ENCODE measurements around the gene DLX4.

The DLX4 gene

GRCh38 chr17:50003911-50004310 is 34.9 kb downstream of the DLX4 start:
- DNase-seq (ENCODE audit: extremely low read depth in 1 of 2, low read depth in 1 of 2) = no peak

DNA sequence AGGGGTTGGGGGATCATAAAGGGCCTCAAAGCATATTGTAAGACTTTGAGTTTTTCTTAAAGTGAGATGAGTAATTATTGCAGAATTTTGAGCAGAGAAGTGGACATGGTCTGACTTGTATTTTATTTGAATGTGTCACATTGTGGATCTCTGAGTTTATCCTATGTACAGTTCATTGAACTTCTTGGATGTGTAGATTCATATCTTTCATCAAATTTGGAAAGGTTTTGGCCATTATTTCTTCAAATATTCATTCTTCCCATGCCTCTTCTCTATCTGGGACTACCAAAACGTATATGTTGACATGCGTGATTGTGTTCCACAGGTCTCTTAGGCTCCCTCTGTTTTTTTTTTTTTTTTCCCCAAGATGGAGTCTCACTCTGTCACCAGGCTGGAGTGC is 40.3 kb downstream of the DLX4 start:
- no peak for DNase-seq (ENCODE audit: extremely low read depth in 1 of 2, low read depth in 1 of 2)

DNA sequence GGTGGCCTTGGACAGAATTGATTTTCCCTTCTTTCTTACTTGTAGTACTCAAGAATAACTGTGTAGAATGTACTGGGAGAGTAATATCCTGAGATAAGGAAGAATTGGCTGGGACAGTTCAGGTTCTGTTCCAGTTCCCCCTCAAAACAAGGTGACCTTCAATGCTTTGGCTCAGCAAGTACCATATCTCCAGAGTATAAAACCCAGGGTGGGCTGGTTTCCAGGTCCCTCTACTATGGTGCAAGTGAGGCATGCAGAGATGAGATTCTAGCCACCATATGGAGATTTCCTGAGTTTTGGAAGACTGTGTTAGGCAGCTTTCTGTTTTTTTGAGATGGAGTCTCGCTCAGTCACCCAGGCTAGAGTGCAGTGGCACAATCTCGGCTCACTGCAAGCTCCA is 44.1 kb downstream of the DLX4 start:
- no peak for DNase-seq (ENCODE audit: extremely low read depth in 1 of 2, low read depth in 1 of 2)

DNA sequence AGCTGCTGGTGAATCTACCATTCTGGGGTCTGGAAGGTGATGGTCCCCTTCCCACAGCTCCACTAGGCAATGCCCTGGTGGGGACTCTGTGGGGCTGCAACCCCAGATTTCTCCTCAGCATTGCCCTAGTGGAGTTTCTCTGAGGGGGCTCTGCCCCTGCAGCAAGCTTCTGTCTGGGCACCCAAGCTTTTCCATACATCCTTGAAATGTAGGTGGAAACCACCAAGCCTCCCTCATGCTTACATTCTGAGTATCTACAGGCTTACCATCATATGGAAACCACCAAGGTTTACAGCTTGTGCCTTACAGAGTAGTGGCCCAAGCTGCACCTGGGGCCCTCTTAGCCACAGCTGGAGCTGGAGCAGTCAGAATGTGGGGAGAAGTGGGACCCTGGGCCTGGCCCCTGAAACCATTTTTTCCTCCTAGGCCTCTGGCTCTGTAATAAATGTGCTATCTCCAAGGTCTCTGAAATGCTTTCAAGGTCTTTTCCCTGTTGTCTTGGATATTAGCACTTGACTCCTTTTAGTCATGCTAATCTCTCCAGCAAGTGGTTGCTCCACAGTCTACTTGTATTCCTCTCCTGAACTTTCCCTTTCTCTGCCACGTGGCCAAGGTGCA is 45.6 kb downstream of the DLX4 start:
- DNase-seq (ENCODE audit: extremely low read depth in 1 of 2, low read depth in 1 of 2) = no peak

- no peak for DNase-seq (ENCODE audit: extremely low read depth in 1 of 2, low read depth in 1 of 2)
These were observed 46.2 kb downstream of the DLX4 start for GRCh38 chr17:50015146-50015545.

- DNase-seq (ENCODE audit: extremely low read depth in 1 of 2, low read depth in 1 of 2) = no peak
These were observed 49.9 kb downstream of the DLX4 start for GRCh38 chr17:50018909-50019308.

DNA sequence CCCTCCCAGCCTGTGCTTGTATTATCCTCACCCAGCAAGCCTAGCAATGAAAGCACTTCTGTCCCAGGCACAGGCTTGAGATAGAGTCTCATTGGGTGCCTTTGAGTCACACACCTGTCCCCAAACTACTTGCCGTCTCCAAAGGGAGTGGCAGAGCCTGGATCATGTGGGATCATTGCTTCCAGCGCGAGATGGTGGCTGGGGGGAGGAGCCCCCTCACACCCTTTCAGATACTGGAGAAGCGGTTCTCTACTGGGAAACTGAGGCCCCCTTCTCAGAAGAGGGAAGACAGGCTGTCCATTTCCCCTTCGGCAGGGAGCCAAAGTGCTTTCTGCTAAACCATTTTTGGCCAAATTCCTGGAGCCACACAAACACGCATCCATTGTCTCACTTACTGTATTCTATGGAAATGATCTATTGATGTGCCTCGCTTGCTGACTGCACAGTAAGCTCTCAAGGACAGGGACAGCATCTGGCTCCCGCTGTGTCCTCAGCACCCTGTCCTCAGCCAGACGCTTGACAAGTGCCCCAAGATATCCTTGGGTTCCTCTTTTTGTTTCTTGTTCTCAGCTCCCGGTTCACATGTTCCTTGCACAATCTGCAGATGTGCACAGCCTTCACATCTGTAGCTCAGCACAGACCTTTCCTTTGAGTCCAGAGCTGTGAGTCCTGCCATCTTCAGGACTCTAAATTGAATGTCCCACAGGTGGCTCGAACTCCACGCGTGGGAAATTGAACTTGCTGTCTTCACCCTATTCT is 52.0 kb downstream of the DLX4 start:
- DNase-seq (ENCODE audit: extremely low read depth in 1 of 2, low read depth in 1 of 2) = no peak

- no peak for DNase-seq (ENCODE audit: extremely low read depth in 1 of 2, low read depth in 1 of 2)
These were observed 52.8 kb downstream of the DLX4 start for GRCh38 chr17:50021681-50022370.

GRCh38 chr17:50022463-50023130 is 53.6 kb downstream of the DLX4 start:
- no peak for DNase-seq (ENCODE audit: extremely low read depth in 1 of 2, low read depth in 1 of 2)

DNA sequence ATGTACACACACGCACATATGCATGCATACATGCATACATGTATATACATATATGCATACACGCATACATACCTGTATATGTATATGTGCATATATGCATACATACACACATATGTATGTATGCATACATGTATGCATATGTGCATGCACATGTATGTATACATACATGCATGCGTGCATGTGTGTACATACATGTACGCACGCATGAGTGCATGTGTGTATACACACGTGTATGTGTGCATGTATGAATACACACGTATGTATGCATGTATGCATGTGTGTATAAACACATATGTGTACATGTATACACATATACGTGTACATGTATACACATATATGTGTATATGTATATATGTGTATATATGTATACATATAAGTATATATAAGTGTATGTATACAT is 54.5 kb downstream of the DLX4 start:
- DNase-seq (ENCODE audit: extremely low read depth in 1 of 2, low read depth in 1 of 2) = no peak

All from activated CD8-positive, alpha-beta memory T cell treated with anti-CD3 and anti-CD28 coated beads for 1 hour (primary cell).